HCT116 (cell line): ENCODE data around the gene HBM. TPM values are rescaled to one million over a fixed set of nuclear protein-coding genes. Genes with fewer than 3 reads are reported as not detected.

Experiments
- ATAC-seq: fragments of 200-7000 bp; cut with Tn5 transposase; 2 replicates; pipeline ENCODE4 v1.9.1; 2020; ENCODE audit warnings: mild to moderate bottlenecking, moderate library complexity
- BruUV-seq: library from RNA; stranded (reverse); fragments of 400-500 nt; replicated peaks from 2 replicates; lab custom pipeline; 2021; lab: Mats Ljungman, UMichigan
- CTCF ChIA-PET: fragments of 300-600 bp; sonication (Branson Sonifier 250); formaldehyde crosslinking; loops from one replicate; lab custom pipeline; 2021; ENCODE audit warnings: antibody characterized with exemption; lab: Charles Lee
- POLR2A ChIA-PET: fragments of 300-600, 350-600 bp; sonication (Branson Sonifier 250); formaldehyde crosslinking; loops from one replicate; lab custom pipeline; 2021; ENCODE audit warnings: antibody characterized with exemption; lab: Charles Lee
- RAD21 ChIA-PET, 2 experiments: fragments of 300-600 bp; sonication (Branson Sonifier 250); formaldehyde crosslinking; loops; one replicate each; lab custom pipeline; 2023; ENCODE audit warnings: low total read pairs in 2 of 2; ENCODE audit not compliant: uncharacterized antibody in 2 of 2, unreplicated experiment in 2 of 2, low non-redundant PET in 1 of 2; lab: Charles Lee
- DNase-seq: peaks from one replicate; pipeline ENCODE4 v3.0.0-alpha.2; 2010; ENCODE audit warnings: low read depth, low spot score
- H2AFZ ChIP-seq: fragments of 200-600 bp; shearing (Covaris generic), sonication (generic); 2 replicates; pipeline ENCODE4 v1.6.1; 2017; ENCODE audit warnings: low read depth, mixed run types, mixed read lengths, antibody characterized with exemption, low read length; ENCODE audit not compliant: poor library complexity, severe bottlenecking
- H3K27ac ChIP-seq: 2 replicates; pipeline ENCODE4 v1.5.1; 2012; ENCODE audit warnings: low read depth, low read length
- H3K27me3 ChIP-seq: fragments of 200-600 bp; sonication (generic); 2 replicates; pipeline ENCODE4 v1.6.1; 2016; ENCODE audit warnings: mixed run types, low read length, mixed read lengths; ENCODE audit not compliant: insufficient read depth
- H3K36me3 ChIP-seq, 2 experiments: fragments of 200-500 bp in 1 of 2; fragments of 200-600 bp in 1 of 2; sonication (Bioruptor generic) in 1 of 2; sonication (generic) in 1 of 2; 2 replicates each; pipeline versions ENCODE4 v1.5.1 to v1.6.1; 2014 to 2016; ENCODE audit warnings: low read length in 2 of 2, inconsistent platforms in 1 of 2, mixed read lengths in 1 of 2, mixed run types in 1 of 2; ENCODE audit not compliant: insufficient read depth in 2 of 2, control insufficient read depth in 1 of 2
- H3K4me1 ChIP-seq, 2 experiments: fragments of 200-600 bp in 1 of 2; sonication (generic) in 1 of 2; 2 replicates each; pipeline versions ENCODE4 v1.5.1 to v1.6.1; 2012 to 2017; ENCODE audit warnings: low read length in 2 of 2, inconsistent platforms in 1 of 2, mild to moderate bottlenecking in 1 of 2, mixed read lengths in 1 of 2, mixed run types in 1 of 2, moderate library complexity in 1 of 2; ENCODE audit not compliant: insufficient read depth in 2 of 2, control insufficient read depth in 1 of 2
- H3K4me2 ChIP-seq: fragments of 200-600 bp; sonication (generic); 2 replicates; pipeline ENCODE4 v1.6.1; 2017; ENCODE audit warnings: mixed run types, low read length, mixed read lengths
- H3K4me3 ChIP-seq, 2 experiments: fragments of 200-600 bp in 1 of 2; sonication (generic) in 1 of 2; replicated peaks in 1 of 2; 2 replicates each; pipeline ENCODE4 v1.5.1; 2011 to 2016; ENCODE audit warnings: low read length in 2 of 2, control low read depth in 1 of 2, low read depth in 1 of 2, mild to moderate bottlenecking in 1 of 2, mixed read lengths in 1 of 2, mixed run types in 1 of 2
- H3K79me2 ChIP-seq: fragments of 200-600 bp; sonication (generic); 2 replicates; pipeline ENCODE4 v1.6.1; 2017; ENCODE audit warnings: mild to moderate bottlenecking, mixed run types, low read length, moderate library complexity, mixed read lengths; ENCODE audit not compliant: insufficient read depth
- H3K9ac ChIP-seq: fragments of 200-600 bp; sonication (generic); 2 replicates; pipeline ENCODE4 v1.6.1; 2016; ENCODE audit warnings: low read length, mixed read lengths
- H3K9me2 ChIP-seq: fragments of 200-600 bp; sonication (generic), shearing (Covaris generic); 2 replicates; pipeline ENCODE4 v1.6.1; 2017; ENCODE audit warnings: mixed run types, mild to moderate bottlenecking, moderate library complexity; ENCODE audit not compliant: insufficient read depth
- H3K9me3 ChIP-seq, 2 experiments: fragments of 200-500 bp in 1 of 2; fragments of 200-600 bp in 1 of 2; sonication (Bioruptor generic) in 1 of 2; sonication (generic) in 1 of 2; 2 replicates each; pipeline ENCODE4 v1.6.1; 2014 to 2017; ENCODE audit warnings: low read length in 2 of 2, mixed read lengths in 2 of 2, inconsistent platforms in 1 of 2, low read depth in 1 of 2, mild to moderate bottlenecking in 1 of 2, mixed run types in 1 of 2, moderate library complexity in 1 of 2; ENCODE audit not compliant: control insufficient read depth in 1 of 2, insufficient read depth in 1 of 2
- H4K20me1 ChIP-seq: fragments of 200-600 bp; sonication (generic), shearing (Covaris generic); 2 replicates; pipeline ENCODE4 v1.6.1; 2017; ENCODE audit warnings: mixed run types, mild to moderate bottlenecking, moderate library complexity; ENCODE audit not compliant: insufficient read depth
- CBX3 ChIP-seq: IDR thresholded peaks from 2 replicates; pipeline ENCODE4 v1.6.1; 2012; ENCODE audit warnings: low read depth
- CEBPB ChIP-seq: IDR thresholded peaks from 2 replicates; pipeline ENCODE4 v1.6.1; 2012; ENCODE audit warnings: low read depth
- ELF1 ChIP-seq: IDR thresholded peaks from 2 replicates; pipeline ENCODE4 v1.6.1; 2012; ENCODE audit warnings: low read depth, borderline replicate concordance
- EZH2phosphoT487 ChIP-seq: fragments of 200-600 bp; IDR thresholded peaks from 2 replicates; pipeline ENCODE4 v1.6.1; 2018; ENCODE audit warnings: antibody characterized with exemption, borderline replicate concordance
- FOSL1 ChIP-seq: IDR thresholded peaks from 2 replicates; pipeline ENCODE4 v1.6.1; 2012; ENCODE audit warnings: low read depth
- JUND ChIP-seq: IDR thresholded peaks from 2 replicates; pipeline ENCODE4 v1.6.1; 2012
- POLR2AphosphoS5 ChIP-seq: IDR thresholded peaks from 2 replicates; pipeline ENCODE4 v1.6.1; 2011; ENCODE audit warnings: mild to moderate bottlenecking, low read depth, low read length, moderate library complexity
- RAD21 ChIP-seq: IDR thresholded peaks from 2 replicates; pipeline ENCODE4 v1.6.1; 2012; ENCODE audit warnings: low read depth, mild to moderate bottlenecking
- SIN3A ChIP-seq: IDR thresholded peaks from 2 replicates; pipeline ENCODE4 v1.6.1; 2012; ENCODE audit warnings: low read depth
- SP1 ChIP-seq: IDR thresholded peaks from 2 replicates; pipeline ENCODE4 v1.6.1; 2012; ENCODE audit warnings: low read depth
- SRF ChIP-seq: IDR thresholded peaks from 2 replicates; pipeline ENCODE4 v1.6.1; 2012; ENCODE audit warnings: low read depth
- TCF7L2 ChIP-seq: IDR thresholded peaks from 2 replicates; pipeline ENCODE4 v1.7.0; 2011; ENCODE audit warnings: borderline replicate concordance, inconsistent platforms; ENCODE audit not compliant: insufficient read depth, insufficient read length; ENCODE audit errors: extremely low read depth
- YY1 ChIP-seq: IDR thresholded peaks from 2 replicates; pipeline ENCODE4 v1.6.1; 2011; ENCODE audit warnings: low read length, low read depth, moderate library complexity, mild to moderate bottlenecking; ENCODE audit not compliant: insufficient replicate concordance; ENCODE audit errors: extremely low read depth
- ZNF274 ChIP-seq: fragments of 200-500 bp; sonication (Bioruptor generic); IDR thresholded peaks from 2 replicates; pipeline ENCODE4 v1.6.1; 2014; ENCODE audit warnings: mild to moderate bottlenecking, low read depth, low read length, inconsistent platforms
- intact Hi-C: fragments of 100-400 bp; cut with micrococcal nuclease; formaldehyde crosslinking; loops from 2 replicates; pipeline ENCODE4 v1.10.0; 2022
- total RNA-seq: library from RNA; stranded (reverse); gene quantifications from one replicate; pipeline ENCODE4 v1.2.1, GENCODE V29; 2021; ENCODE audit not compliant: unreplicated experiment
- TF ChIP-seq, protein P1 (sequence below), 3 experiments: fragments of 200-600 bp in 1 of 3; sonication (generic) in 1 of 3; IDR thresholded peaks in 2 of 3; conservative IDR thresholded peaks in 1 of 3; 2 replicates each; pipeline ENCODE4 v1.5.1; 2012 to 2017; ENCODE audit warnings: low read depth in 2 of 3, low read length in 2 of 3, antibody characterized with exemption in 1 of 3, borderline replicate concordance in 1 of 3, control low read depth in 1 of 3, mild to moderate bottlenecking in 1 of 3, mixed read lengths in 1 of 3, mixed run types in 1 of 3, moderate library complexity in 1 of 3; ENCODE audit not compliant: insufficient read depth in 1 of 3
- TF ChIP-seq, protein P2 (sequence below): IDR thresholded peaks from 2 replicates; pipeline ENCODE4 v1.6.1; 2012
- TF ChIP-seq, protein P3 (sequence below): IDR thresholded peaks from 2 replicates; pipeline ENCODE4 v1.6.1; 2012; ENCODE audit warnings: low read depth
- TF ChIP-seq, protein P4 (sequence below): IDR thresholded peaks from 2 replicates; pipeline ENCODE4 v1.6.1; 2011; ENCODE audit warnings: mild to moderate bottlenecking, low read length, moderate library complexity; ENCODE audit not compliant: insufficient replicate concordance; ENCODE audit errors: extremely low read depth

HBM gene
- total RNA-seq, 1 experiment from 2014 or later: not detected

DNA sequence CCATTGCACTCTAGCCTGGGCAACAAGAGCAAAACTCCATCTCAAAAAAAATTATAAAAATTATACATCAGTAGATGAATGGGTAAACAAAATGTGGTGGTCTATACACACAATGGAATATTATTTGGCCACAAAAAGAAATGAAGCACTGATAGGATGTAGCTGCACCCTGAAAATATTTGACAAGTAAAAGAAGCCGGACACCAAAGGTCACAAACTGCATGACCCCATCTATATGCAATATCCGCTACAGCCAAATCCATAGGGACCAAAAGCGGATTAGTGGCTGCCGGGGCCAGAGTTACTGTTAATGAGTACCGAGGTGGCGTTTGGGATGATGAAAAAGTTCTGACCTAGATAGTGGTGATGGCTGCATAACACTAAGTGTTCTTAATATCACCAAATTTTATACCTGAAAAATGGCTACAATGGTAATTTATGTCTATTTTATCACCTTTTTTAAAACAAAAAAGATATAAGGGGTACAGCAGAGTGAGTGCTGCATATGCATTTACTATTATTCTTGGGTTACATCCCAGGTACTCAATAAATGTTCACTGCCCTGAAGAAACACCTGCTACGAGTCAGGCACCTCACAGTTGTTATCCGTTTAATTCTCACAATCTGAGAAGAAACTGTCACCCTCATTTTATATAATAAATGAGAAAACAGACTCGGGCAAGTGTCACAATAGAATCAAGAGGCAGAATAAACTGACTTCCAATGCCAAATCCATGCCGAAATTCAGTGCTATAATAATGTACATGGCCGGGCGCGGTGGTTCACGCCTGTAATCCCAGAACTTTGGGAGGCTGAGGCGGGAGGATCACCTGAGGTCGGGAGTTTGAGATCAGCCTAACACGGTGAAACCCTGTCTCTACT, 13.7 kb downstream of the HBM start:
- Histone ChIP-seq H2AFZ (no peak overlapping the region), H3K9ac (no peak overlapping the region), H3K4me1 (peaks cover 0 to 5% of the 10 kb centered on the region in 2 experiments; a peak in 1 of 4 replicates), H3K27ac (no peak overlapping the region)
- intact Hi-C loops: no loop called here
- ATAC-seq: no peak
- RAD21 ChIA-PET: no interaction called here
- TF ChIP-seq FOSL1 (no peak), JUND (no peak), SP1 (no peak), YY1 (no peak), CEBPB (no peak), RAD21 (no peak), TCF7L2 (no peak), SIN3A (no peak), ZNF274 (no peak), EZH2phosphoT487 (no peak), POLR2AphosphoS5 (no peak), CBX3 (no peak), ELF1 (no peak), SRF (no peak)
- TF ChIP-seq, protein P1, sequence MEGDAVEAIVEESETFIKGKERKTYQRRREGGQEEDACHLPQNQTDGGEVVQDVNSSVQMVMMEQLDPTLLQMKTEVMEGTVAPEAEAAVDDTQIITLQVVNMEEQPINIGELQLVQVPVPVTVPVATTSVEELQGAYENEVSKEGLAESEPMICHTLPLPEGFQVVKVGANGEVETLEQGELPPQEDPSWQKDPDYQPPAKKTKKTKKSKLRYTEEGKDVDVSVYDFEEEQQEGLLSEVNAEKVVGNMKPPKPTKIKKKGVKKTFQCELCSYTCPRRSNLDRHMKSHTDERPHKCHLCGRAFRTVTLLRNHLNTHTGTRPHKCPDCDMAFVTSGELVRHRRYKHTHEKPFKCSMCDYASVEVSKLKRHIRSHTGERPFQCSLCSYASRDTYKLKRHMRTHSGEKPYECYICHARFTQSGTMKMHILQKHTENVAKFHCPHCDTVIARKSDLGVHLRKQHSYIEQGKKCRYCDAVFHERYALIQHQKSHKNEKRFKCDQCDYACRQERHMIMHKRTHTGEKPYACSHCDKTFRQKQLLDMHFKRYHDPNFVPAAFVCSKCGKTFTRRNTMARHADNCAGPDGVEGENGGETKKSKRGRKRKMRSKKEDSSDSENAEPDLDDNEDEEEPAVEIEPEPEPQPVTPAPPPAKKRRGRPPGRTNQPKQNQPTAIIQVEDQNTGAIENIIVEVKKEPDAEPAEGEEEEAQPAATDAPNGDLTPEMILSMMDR (IDR thresholded peaks at IDR 0.05 in 2 of 3, conservative IDR thresholded peaks at IDR 0.05 in 1 of 3; ENCODE audit: borderline replicate concordance in 1 of 3, insufficient read depth in 1 of 3, low read depth in 2 of 3, low read length in 2 of 3): no peak
- TF ChIP-seq, protein P2, sequence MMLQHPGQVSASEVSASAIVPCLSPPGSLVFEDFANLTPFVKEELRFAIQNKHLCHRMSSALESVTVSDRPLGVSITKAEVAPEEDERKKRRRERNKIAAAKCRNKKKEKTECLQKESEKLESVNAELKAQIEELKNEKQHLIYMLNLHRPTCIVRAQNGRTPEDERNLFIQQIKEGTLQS: no peak
- TF ChIP-seq, protein P3, sequence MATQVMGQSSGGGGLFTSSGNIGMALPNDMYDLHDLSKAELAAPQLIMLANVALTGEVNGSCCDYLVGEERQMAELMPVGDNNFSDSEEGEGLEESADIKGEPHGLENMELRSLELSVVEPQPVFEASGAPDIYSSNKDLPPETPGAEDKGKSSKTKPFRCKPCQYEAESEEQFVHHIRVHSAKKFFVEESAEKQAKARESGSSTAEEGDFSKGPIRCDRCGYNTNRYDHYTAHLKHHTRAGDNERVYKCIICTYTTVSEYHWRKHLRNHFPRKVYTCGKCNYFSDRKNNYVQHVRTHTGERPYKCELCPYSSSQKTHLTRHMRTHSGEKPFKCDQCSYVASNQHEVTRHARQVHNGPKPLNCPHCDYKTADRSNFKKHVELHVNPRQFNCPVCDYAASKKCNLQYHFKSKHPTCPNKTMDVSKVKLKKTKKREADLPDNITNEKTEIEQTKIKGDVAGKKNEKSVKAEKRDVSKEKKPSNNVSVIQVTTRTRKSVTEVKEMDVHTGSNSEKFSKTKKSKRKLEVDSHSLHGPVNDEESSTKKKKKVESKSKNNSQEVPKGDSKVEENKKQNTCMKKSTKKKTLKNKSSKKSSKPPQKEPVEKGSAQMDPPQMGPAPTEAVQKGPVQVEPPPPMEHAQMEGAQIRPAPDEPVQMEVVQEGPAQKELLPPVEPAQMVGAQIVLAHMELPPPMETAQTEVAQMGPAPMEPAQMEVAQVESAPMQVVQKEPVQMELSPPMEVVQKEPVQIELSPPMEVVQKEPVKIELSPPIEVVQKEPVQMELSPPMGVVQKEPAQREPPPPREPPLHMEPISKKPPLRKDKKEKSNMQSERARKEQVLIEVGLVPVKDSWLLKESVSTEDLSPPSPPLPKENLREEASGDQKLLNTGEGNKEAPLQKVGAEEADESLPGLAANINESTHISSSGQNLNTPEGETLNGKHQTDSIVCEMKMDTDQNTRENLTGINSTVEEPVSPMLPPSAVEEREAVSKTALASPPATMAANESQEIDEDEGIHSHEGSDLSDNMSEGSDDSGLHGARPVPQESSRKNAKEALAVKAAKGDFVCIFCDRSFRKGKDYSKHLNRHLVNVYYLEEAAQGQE: no peak
- TF ChIP-seq, protein P4, sequence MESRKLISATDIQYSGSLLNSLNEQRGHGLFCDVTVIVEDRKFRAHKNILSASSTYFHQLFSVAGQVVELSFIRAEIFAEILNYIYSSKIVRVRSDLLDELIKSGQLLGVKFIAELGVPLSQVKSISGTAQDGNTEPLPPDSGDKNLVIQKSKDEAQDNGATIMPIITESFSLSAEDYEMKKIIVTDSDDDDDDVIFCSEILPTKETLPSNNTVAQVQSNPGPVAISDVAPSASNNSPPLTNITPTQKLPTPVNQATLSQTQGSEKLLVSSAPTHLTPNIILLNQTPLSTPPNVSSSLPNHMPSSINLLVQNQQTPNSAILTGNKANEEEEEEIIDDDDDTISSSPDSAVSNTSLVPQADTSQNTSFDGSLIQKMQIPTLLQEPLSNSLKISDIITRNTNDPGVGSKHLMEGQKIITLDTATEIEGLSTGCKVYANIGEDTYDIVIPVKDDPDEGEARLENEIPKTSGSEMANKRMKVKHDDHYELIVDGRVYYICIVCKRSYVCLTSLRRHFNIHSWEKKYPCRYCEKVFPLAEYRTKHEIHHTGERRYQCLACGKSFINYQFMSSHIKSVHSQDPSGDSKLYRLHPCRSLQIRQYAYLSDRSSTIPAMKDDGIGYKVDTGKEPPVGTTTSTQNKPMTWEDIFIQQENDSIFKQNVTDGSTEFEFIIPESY: no peak
- TF ChIP-seq, all 23 proteins: peak for 0
- Histone ChIP-seq H3K9me2 (no peaks in the 10 kb centered on the region), H3K9me3 (no peaks in the 10 kb centered on the region), H3K4me2 (no peak overlapping the region), H3K36me3 (no peaks in the 10 kb centered on the region), H3K27me3 (no peaks in the 10 kb centered on the region), H3K4me3 (no peak overlapping the region), H3K79me2 (no peaks in the 10 kb centered on the region), H4K20me1 (no peaks in the 10 kb centered on the region)
- BruUV-seq: no TSS peak
- no peak for DNase-seq
- CTCF ChIA-PET: no interaction called here
- POLR2A ChIA-PET: no interaction called here
